Measurements from ENCODE around the gene AHDC1.

GRCh38 chr1:27563591-27564471 lies 40.1 kb downstream of the AHDC1 start:
- TF ChIP-seq GATA2 (IDR thresholded peaks at IDR 0.05; ENCODE audit: low read depth, low read length) (no peak), GATA3 (IDR thresholded peaks at IDR 0.05; ENCODE audit: low read depth, low read length) (no peak)
